ENCODE results near the gene SEMA5A.

Gene SEMA5A

DNA sequence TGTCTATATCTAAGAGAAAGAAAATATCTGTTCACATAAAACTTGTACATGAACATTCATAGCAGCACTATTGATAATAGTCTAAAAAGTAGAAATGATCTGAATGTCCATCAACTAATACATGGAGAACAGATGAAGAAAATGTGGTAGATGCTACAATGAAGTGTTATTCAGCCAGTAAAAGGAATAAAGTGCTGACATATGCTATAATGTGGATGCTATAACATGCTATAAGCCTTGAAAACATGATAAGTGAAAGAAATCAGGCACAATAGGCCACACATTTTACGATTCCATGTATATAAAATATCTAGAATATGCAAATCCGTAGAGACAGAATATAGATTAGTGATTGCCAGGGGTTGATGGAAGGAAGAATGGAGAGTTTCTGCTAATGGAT lies 146.8 kb downstream of the SEMA5A start:
- no peak for TF ChIP-seq CTCF (conservative IDR thresholded peaks at IDR 0.05)
- no peak overlapping the region for H3K27ac ChIP-seq

GRCh38 chr5:9398227-9398626 lies 147.6 kb downstream of the SEMA5A start:
- no peak for TF ChIP-seq CTCF (conservative IDR thresholded peaks at IDR 0.05)
- no peak overlapping the region for H3K27ac ChIP-seq

- H3K27ac ChIP-seq: no peak overlapping the region
- no peak for TF ChIP-seq CTCF (conservative IDR thresholded peaks at IDR 0.05)
Observed at GRCh38 chr5:9396285-9396770, 149.5 kb downstream of the SEMA5A start.

DNA sequence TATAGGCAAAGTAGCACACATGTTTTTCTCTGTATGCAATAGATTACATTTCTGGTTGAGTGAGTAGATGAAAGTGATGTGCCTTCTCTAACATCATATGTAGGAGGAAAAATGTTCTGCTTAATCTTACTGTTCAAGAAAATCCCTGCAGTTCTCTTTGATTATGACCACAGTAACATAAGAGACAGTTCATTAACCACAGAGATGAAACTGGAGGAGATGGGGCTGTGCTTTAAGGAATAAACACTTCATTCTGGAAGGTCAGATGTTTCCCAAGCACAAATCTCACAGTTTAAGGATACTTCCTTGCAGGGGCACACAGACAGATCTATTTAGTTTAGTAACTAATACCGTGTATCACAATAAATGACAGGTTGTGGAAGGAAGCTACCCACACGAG lies 150.2 kb downstream of the SEMA5A start:
- no peak for TF ChIP-seq CTCF (conservative IDR thresholded peaks at IDR 0.05)
- no peak overlapping the region for H3K27ac ChIP-seq

- TF ChIP-seq CTCF (conservative IDR thresholded peaks at IDR 0.05): no peak
- H3K27ac ChIP-seq: no peak overlapping the region
Observed at GRCh38 chr5:9394221-9394620, 151.7 kb downstream of the SEMA5A start.

DNA sequence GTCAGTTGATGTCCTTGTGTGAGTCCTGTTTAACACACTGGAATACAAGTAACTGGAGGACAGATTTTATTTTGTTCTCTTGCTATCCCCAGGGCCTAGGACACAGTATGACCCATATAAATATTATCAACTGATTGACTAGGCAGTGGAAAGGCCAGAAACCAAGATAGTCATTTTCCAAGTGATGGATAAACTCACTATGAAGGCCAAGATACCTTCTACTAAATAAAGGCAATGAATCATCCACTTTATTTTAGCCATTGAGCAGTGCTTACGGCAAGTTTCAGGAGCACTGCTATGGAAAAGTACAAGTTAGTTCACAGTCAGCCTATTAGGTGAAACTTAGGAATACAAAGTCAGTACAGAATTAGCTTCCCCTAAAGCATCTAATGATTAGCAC lies 153.2 kb downstream of the SEMA5A start:
- no peak overlapping the region for H3K27ac ChIP-seq
- no peak for TF ChIP-seq CTCF (conservative IDR thresholded peaks at IDR 0.05)

DNA sequence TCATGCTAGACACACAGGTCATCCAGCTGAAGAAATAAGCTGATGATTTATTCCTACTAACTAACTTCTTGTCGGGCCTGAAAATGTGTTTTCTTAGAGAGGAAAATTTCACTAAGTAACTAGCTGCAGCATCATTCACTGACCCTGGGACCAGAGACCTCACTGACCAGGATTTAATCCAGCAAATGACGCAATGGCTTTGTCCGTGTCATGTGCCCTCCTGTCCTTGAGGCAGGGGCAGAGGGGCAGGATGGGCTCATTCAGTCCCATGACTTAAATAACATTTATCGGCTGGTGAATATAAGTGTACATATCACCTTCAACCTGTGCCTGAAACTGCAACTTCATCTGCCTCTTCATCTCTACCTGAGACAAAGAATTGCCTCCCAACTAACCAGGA lies 154.8 kb downstream of the SEMA5A start:
- H3K27ac ChIP-seq: no peak overlapping the region

More for the DNA sequence above, 154.8 kb downstream of the SEMA5A start:
- TF ChIP-seq CTCF (conservative IDR thresholded peaks at IDR 0.05): no peak

Measured in VCaP (cell line).